Transverse colon (tissue), 4 donors: ENCODE data around the gene HSDL1. TPM values are rescaled to one million over a fixed set of nuclear protein-coding genes. Genes with fewer than 3 reads are reported as not detected.
"Not testable (repeated sequence)": the region's sequence is repeated elsewhere in the genome, so short reads cannot be mapped to it uniquely, and the experiment has no call there.

Source experiments
- DNase-seq: peaks from one replicate; pipeline ENCODE4 v3.0.0-alpha.2; 2019
- H3K27ac ChIP-seq, 4 donors: fragments of 200-600 bp; sonication (generic); 2 replicates each; pipeline ENCODE4 v1.5.1; 2016 to 2018; ENCODE audit warnings: inconsistent platforms in 4 of 4
- H3K27me3 ChIP-seq: fragments of 200-600 bp; sonication (generic); 2 replicates; pipeline ENCODE4 v1.5.1; 2017; ENCODE audit warnings: inconsistent platforms
- H3K36me3 ChIP-seq, 4 donors: fragments of 200-600 bp; sonication (generic); 2 replicates each; pipeline ENCODE4 v1.5.1; 2017 to 2019; ENCODE audit warnings: inconsistent platforms in 4 of 4
- H3K4me1 ChIP-seq, 4 donors: fragments of 200-600 bp; sonication (generic); 2 replicates each; pipeline ENCODE4 v1.5.1; 2017 to 2020; ENCODE audit warnings: inconsistent platforms in 4 of 4
- H3K4me3 ChIP-seq, 4 donors: fragments of 200-600 bp; sonication (generic); 1 replicate in 1 of 4; 2 replicates in 3 of 4; pipeline versions ENCODE4 v1.5.1 to v1.6.1; 2017 to 2019; ENCODE audit warnings: inconsistent platforms in 4 of 4
- H3K9me3 ChIP-seq, 2 donors: fragments of 200-600 bp; sonication (generic); 2 replicates each; pipeline ENCODE4 v1.5.1; 2017 to 2019; ENCODE audit warnings: inconsistent platforms in 2 of 2
- EP300 ChIP-seq: sonication (generic); formaldehyde crosslinking; IDR thresholded peaks from one replicate; pipeline ENCODE4 v1.6.1; 2017; ENCODE audit warnings: antibody characterized with exemption, low read depth
- POLR2A ChIP-seq: fragments of 450-650 bp; IDR thresholded peaks from one replicate; pipeline ENCODE4 v1.6.1; 2016; ENCODE audit warnings: antibody characterized with exemption, mild to moderate bottlenecking, moderate library complexity
- POLR2AphosphoS5 ChIP-seq, 3 donors: sonication (generic); formaldehyde crosslinking; IDR thresholded peaks; one replicate each; pipeline ENCODE4 v1.6.1; 2016; ENCODE audit warnings: antibody characterized with exemption in 3 of 3
- WGBS, 2 donors: methylation state at CpG; one replicate each; pipeline ENCODE4 v1.1.5; 2018; ENCODE audit warnings: low coverage in 1 of 2; 5-methylcytosine and 5-hydroxymethylcytosine counted together
- in situ Hi-C, 4 donors: fragments of 200-750 bp; cut with MboI; loops; one replicate each; pipeline versions ENCODE4 v1.15.0 to v1.15.1; 2017; ENCODE audit warnings: low sequenced_read_pairs in 3 of 4, low pct_ligation_motif_present in 1 of 4, low pct_unique_long_range_greater_than_20kb in 1 of 4
- intact Hi-C: fragments of 100-400 bp; cut with DNase I; formaldehyde crosslinking; loops from one replicate; pipeline ENCODE4 v1.15.1; 2023; ENCODE audit warnings: low total_unique reads
- total RNA-seq, 4 donors: library from RNA; depleted of rRNA; stranded (reverse); fragments of >200 nt; gene quantifications; one replicate each; pipeline ENCODE4 v1.1.0, GENCODE V29; 2016
- TF ChIP-seq, protein P1 (sequence below), 5 experiments: fragments of 200-600 bp in 3 of 5; fragments of 450-650 bp in 2 of 5; sonication (generic) in 3 of 5; IDR thresholded peaks; 1 replicate in 2 of 5; 2 replicates in 3 of 5; pipeline ENCODE4 v1.5.1; 2016 to 2017; ENCODE audit warnings: antibody characterized with exemption in 5 of 5, inconsistent platforms in 3 of 5, mild to moderate bottlenecking in 2 of 5, moderate library complexity in 1 of 5

Gene HSDL1
- total RNA-seq, 4 donors from 2014 or later = 1.2 to 16.2 (median 8.7) TPM

DNA sequence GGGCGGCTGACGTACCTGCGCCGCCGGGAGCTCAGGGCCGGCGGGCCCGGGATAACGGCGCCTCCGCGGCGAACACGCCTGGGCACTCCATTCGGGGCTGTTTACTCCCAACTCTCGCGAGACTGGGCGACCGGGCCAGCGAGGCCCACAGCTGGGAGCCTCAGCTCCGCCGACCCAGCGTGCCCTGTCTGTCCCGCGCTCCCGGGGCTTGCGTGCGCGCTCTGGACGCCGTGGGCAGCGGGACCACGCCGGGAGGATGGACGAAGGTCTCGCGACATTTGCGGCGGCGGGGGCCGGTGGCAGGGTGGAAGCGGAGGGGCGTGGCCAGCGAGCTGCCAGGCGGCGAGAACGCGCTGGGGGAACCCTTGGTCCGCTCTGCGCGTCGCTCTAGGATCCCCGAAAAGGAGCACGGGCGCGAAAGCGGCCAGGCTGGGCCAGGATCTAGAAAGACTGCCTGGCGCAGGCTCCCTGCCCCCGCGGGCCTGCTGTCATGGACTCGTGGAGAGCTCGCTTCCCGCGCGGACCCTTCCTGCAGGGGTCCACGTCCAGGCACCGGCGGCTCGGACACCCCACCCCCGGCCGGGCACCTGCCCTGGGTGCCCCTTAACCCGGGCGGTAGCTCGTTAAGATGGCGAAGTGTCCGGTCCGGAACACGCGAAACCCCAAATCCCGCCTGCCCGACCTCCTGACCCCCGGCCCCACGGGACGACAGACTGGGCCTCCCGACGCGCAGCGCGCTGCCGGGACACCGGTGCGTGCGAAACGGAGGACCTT lies 28.1 kb downstream of the HSDL1 start, which contains the start of gene MBTPS1:
Gene MBTPS1 (minus strand): TSS at position 223 of the 774 bp plus-strand sequence. CDS start 15,159 bp downstream, outside the sequence.
- H3K27me3 ChIP-seq = no peaks in the 10 kb centered on the region
- DNase-seq = peak; percentile 99
- H3K36me3 ChIP-seq = no peaks in the 10 kb centered on the region
- in situ Hi-C loops (loop anchor here in 1 of 4 donors (25.0 kb wide), 1 partner anchor 370 kb away; no protein-coding TSS in a partner anchor), intact Hi-C loops (no loop called here)
- peak within 1 kb of the TSS; percentile 80 to 97 (median 94) for H3K4me3 ChIP-seq
- H3K9me3 ChIP-seq = no peaks in the 10 kb centered on the region
- 0 to 1% methylated on average over 1 to 76 of the region's 94 CpGs for WGBS, 2 donors
- H3K27ac ChIP-seq = peak within 1 kb of the TSS; percentile 90 to 98 (median 94)
- TF ChIP-seq POLR2A = peak; percentile 74
- TF ChIP-seq EP300 = no peak
- TF ChIP-seq POLR2AphosphoS5 (IDR thresholded peaks at IDR 0.05) = peak; percentile 78 to 91 (median 79)
- peaks cover 14 to 35% (median 19%) of the 10 kb centered on the region in 4 donors for H3K4me1 ChIP-seq

DNA sequence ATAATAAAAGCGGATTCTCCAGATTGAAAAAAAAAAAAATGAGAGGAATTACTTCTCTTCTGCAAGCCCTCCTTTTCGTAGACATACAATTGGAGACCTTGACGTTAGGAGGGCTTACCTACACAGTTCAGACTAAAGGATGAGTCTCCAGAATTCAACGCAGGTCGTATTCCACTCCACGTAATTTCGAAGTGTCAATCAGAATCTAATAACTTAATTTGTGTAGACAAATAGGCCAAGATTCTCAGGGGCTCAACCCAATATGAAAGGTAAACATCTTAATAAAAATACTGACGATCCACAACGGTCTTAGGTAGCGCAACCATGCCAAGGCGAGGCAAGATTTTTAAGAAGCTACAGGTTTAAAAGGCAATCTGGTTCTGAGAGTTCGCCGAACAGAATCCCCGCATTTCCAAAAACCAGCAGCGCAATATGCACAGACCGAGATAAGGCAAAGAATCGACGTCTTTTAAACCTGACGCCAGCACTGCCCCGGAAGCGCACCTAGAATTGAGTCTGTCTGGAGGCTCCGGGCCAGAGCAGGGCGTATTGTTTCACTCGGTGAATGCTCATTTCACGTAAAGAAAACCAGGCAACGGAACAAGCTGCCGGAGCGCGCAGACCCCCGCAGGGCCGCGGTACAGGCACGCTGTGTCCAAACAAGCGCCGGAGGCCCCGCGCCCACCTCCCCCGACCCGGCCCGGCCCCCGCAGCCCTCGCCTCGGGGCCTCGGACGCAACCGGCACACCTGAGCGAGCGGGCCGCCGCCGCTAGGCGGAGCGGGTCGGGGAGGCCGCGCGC lies 28.9 kb downstream of the HSDL1 start:
- in situ Hi-C loops = loop anchor here in 1 of 4 donors (25.0 kb wide), 1 partner anchor 371 kb away; no protein-coding TSS in a partner anchor
- H3K27me3 ChIP-seq = no peaks in the 10 kb centered on the region
- intact Hi-C loops = no loop called here
- no peaks in the 10 kb centered on the region for H3K9me3 ChIP-seq
- H3K4me3 ChIP-seq = peak overlapping the region; percentile 80 to 97 (median 94)
- peak; percentile 62 for DNase-seq
- H3K27ac ChIP-seq = peak overlapping the region; percentile 90 to 98 (median 94)
- H3K4me1 ChIP-seq = peaks cover 14 to 35% (median 19%) of the 10 kb centered on the region in 4 donors
- TF ChIP-seq POLR2A = no peak
- TF ChIP-seq, protein P1, sequence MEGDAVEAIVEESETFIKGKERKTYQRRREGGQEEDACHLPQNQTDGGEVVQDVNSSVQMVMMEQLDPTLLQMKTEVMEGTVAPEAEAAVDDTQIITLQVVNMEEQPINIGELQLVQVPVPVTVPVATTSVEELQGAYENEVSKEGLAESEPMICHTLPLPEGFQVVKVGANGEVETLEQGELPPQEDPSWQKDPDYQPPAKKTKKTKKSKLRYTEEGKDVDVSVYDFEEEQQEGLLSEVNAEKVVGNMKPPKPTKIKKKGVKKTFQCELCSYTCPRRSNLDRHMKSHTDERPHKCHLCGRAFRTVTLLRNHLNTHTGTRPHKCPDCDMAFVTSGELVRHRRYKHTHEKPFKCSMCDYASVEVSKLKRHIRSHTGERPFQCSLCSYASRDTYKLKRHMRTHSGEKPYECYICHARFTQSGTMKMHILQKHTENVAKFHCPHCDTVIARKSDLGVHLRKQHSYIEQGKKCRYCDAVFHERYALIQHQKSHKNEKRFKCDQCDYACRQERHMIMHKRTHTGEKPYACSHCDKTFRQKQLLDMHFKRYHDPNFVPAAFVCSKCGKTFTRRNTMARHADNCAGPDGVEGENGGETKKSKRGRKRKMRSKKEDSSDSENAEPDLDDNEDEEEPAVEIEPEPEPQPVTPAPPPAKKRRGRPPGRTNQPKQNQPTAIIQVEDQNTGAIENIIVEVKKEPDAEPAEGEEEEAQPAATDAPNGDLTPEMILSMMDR (IDR thresholded peaks at IDR 0.05) = peak in 3 of 5 experiments; percentile 11 to 33 (median 17)
- no peak for TF ChIP-seq EP300
- no peak for TF ChIP-seq POLR2AphosphoS5 (IDR thresholded peaks at IDR 0.05)
- WGBS, 2 donors = 1 to 2% methylated on average over 9 to 46 of the region's 57 CpGs
- H3K36me3 ChIP-seq = no peaks in the 10 kb centered on the region

DNA sequence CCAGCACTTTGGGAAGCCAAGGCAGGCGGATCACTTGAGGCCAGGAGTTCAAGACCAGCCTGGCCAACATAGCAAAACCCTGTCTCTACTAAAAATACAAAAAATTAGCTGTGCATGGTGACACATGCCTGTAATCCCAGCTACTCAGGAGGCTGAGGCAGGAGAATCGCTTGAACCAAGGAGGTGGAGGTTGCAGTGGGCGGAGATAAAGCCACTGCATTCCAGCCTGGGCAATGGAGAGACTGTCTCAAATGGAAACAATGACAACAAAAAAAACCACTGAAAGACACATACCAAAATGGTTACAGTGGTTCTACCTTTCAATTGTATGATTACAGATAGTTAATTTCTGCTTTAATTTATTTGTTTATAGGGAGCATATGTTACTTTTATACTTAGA lies 33.0 kb downstream of the HSDL1 start:
- peaks cover 10 to 34% (median 15%) of the 10 kb centered on the region in 4 donors for H3K4me1 ChIP-seq
- DNase-seq, H3K36me3 ChIP-seq, H3K27me3 ChIP-seq, intact Hi-C loops, H3K9me3 ChIP-seq, H3K27ac ChIP-seq, H3K4me3 ChIP-seq: not testable (repeated sequence)
- in situ Hi-C loops = loop anchor here in 1 of 4 donors (25.0 kb wide), 1 partner anchor 375 kb away; no protein-coding TSS in a partner anchor
- WGBS, 2 donors = 90 to 94% methylated on average over 3 of the region's 3 CpGs

DNA sequence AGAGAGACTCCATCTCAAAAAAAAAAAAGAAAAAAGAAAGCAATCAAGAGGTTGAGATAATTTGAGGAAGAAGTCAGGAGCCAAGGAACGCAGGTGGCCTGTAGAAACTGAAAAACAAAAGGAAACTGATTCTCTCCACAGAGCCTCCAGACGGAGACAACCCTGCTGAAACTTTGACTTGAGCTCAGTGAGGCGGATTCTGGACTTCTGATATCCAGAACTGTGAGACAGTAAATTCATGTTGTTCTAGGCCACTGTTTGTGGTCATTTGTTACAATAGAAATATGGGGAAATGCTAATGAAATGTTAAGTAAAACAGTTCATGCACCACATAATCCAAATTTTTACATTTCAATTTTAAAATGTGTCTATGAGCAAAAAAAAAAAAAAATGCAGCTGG lies 33.5 kb downstream of the HSDL1 start:
- Histone ChIP-seq H3K4me3 (no peak overlapping the region), H3K4me1 (peaks cover 10 to 34% (median 15%) of the 10 kb centered on the region in 4 donors), H3K27me3 (no peaks in the 10 kb centered on the region), H3K9me3 (no peaks in the 10 kb centered on the region), H3K36me3 (peaks cover 0 to 5% (median 2%) of the 10 kb centered on the region in 4 donors), H3K27ac (peak overlapping the region in 1 of 4 donors; percentile 5)
- DNase-seq = no peak
- 59 to 71% methylated on average over 3 of the region's 3 CpGs for WGBS, 2 donors
- intact Hi-C loops (no loop called here), in situ Hi-C loops (loop anchor here in 1 of 4 donors (25.0 kb wide), 1 partner anchor 376 kb away; no protein-coding TSS in a partner anchor)
- TF ChIP-seq, protein P1 (IDR thresholded peaks at IDR 0.05) = no peak
- TF ChIP-seq EP300 = no peak
- no peak for TF ChIP-seq POLR2A
- no peak for TF ChIP-seq POLR2AphosphoS5 (IDR thresholded peaks at IDR 0.05)
